Superior temporal gyrus (tissue), 1 donor: Measurements from ENCODE around the gene FSTL5.

ENCODE experiments used
- DNase-seq: peaks from one replicate; pipeline ENCODE4 v3.0.0-alpha.2; 2016; ENCODE audit errors: extremely low spot score

FSTL5 gene

DNA sequence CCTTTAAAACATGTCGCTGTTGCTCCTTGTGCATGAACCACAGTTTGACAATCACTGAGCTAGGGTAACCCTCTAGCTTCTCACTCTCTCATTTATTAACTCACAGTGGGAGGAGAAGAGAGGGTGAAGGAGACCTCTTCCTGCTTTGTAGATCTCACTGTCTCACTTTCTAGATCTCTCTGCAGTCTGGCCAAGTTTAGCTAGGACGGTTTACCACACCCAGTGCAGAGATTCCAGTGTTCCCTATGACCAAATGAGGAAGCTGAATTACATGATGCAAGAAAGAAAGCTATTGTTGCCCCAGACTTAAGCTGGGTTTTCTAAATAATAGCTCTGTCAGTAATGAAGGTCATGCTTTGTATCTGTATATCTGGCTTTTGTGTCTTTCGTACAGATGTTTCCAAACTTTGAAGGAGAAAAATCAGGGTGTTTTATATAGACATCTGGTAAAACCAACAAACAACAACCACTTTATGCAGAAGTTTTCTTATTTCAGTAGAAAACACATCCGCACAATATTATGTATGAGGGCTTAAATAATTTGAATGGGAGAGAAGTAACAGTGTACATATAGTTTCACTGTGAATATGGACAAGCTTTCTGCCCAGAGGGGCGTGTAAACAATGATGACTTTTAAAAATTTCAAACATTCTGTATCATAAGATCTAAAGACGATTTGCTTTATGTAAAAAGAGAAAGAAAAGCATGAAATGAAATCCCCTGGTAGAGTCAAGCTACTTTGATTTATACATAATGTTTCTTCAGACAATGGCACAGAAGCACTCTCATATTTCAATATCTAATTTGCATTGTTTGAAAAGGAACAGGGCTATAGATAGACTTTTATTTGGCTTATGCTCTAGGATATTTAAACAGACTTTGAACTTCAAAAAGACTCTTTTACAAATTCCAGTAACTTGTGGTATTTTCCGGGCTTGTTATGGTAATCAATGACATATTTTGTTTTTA lies 582.3 kb downstream of the FSTL5 start:
- no peak for DNase-seq

DNA sequence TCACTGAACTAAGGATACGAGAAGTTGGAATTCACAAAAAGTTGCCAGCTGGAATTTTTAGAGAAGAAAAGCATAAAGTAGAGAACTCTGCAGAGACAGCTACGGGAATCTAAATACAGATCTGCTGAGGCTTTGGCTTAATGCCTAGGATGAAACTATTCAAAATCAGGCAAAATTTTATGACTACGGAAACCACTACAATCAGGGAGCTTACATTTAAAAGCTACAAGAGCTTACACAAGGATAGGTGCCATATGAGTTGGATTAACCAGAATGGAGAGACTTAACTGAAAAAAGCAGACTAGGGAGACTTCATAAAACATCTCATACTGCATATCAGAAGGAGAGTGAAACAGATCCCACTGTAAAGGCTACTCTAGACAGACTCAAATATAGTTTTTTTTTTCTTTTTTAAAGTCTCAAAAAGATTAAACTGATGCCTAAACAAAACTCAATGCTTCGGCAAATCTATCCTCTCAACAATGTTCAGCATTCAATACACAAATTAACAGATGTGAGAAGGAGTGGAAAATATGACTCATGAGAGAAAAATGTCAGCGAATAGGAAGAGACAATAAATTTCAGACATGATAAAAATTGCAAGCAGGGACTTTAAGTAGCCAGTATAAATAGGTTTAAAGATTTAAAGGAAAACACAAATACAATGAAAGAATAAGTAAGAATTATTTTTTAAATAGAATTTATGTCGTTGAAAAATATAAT lies 586.1 kb downstream of the FSTL5 start:
- DNase-seq = no peak

DNA sequence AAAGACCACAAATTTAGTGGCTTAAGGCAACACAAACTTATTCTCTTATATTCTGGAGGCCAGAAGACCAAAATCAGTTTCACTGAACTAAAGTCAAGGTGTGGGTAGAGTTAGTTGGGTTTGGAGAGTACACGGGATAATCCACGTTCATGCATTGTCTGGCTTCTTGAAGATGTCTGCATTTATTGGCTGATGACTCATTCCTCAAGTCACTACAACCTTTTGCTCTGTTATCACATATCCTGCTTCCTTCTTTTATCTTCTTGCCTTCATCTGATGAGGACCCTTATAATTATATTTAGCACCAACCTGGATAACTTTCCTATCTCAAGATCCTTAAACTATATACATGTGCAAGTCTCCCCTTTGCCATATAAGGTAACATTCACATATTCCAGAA lies 590.0 kb downstream of the FSTL5 start:
- DNase-seq = no peak

DNA sequence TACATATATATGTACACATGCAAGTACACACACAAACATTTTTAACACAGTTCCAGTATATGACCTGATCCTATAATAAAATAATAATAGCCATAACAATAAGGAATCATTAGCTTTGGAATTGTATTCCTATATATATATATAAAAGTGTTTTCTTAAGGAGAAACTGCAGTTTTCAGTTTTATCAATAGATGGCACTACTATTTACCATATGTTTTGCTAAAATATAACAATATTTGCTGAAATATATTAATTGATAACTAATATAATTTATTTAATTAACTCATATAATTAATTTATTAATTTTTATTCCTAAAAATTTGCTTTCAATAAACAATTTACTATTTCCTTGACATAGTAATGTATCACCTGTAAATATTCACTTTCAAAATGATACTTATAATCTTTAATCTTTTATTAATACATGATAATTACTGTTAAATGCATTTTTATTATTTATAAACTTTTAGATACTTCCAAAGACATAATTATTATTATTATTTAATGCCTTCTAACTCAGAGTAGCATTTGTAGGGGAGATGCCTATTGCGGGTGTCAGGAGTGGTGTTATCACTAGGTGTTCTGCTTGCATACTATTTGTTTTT lies 599.5 kb downstream of the FSTL5 start:
- peak; percentile 46 for DNase-seq

DNA sequence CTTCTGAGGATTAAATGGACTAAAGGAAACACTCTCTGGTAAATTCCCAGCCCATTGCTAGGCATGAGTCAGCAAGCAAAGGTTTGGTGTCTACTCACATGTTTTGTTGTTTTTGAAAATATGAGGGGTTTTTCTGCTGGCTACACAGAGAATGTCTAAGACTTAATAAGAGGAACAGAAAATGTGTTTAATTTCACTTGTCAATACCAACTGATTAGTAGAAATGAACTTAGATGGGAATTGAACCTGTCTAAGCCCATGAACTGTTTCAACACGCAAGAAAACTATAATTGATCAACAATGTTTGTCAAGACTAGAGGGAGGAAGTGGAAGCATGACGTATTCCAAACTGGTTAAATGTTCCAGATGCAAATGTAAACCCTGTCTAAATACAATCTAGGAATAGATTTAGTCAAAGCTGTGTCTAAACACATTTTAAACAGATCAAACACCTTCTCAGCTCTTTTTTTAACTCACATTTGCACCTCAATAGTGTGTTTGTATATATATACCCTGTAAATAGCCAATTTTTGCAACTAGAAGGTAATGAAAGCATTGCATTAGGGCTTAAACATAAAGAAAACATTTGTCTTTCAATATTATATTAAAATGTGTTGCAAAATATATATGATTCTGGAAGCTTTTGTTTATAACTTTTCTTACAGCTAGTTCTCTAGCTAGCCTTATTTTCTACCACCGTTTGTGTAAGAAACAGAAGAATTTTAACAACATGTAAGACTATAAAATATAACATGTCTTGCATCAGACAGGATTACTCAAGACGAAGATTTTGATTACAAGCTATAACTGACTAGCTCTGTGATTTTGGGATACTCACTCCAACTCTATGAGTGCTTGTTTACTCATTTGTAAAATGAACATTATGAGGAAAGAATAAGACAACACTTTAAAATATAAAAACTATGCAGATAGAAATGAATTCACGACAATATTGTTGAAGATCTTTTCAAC lies 607.8 kb downstream of the FSTL5 start:
- no peak for DNase-seq

DNA sequence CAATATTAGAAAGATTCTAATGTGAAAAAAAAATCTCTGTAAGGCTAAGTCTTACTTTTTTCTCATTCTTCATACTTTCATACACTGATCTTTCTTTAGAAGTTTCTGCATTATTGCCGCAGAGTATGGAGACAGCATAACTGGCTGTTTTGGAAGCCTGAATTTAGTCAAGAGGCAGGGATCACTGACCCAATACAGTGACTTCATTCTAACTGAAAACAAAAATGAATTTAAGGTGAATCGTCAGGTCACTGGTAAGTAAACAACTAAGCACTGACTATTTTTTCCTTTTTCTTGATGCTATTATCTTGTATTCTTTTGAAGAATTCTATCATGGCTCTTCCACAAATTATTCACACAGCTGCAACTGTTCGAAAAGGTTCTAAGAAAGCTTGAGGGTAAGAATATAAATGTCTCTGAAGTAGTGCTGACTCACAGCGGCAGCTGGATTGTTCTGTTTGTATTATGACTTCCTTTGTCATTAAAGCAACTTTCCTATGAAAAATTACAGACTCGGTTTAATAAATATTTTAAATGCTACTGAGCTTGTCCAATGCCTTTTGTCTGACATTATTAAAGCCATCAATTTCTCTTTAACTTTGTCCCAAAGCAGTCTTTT lies 609.3 kb downstream of the FSTL5 start:
- DNase-seq = no peak

DNA sequence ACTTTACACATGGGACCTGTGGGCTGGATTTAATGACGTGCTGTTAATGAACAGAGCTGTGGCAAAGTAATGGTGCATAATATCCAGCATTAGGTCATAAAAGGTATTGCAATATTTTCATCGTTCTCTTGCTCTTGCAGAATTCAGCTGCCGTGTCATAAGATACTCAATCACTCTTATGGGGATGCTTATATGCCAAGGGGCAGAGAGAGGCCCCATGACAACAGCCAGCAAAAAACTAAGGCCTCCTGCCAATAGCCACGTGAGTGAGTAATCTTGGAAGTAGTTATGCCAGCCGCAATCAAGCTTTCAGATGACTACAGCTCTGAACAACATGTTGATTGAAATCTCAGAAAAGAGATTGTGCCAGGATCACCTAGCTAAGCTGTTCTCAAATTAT lies 616.9 kb downstream of the FSTL5 start:
- no peak for DNase-seq

DNA sequence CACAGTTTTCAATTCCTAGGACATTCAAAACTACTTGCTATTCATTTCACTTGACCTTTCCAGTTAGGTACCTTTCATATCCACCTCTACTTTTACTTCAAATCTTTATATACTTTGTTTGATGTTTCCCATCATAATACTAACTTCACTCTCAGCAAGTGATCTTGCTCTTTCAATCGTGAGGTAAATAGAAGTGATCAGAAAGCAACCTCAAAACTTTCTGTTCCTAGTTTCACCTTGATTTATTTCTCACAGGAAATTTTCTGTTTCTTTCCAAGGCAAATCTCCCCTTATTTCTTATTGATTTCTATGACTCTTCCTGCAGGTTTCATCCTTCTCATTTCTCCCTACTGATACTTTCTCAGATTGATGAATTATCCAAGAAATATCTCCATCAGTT lies 623.5 kb downstream of the FSTL5 start:
- DNase-seq = no peak

DNA sequence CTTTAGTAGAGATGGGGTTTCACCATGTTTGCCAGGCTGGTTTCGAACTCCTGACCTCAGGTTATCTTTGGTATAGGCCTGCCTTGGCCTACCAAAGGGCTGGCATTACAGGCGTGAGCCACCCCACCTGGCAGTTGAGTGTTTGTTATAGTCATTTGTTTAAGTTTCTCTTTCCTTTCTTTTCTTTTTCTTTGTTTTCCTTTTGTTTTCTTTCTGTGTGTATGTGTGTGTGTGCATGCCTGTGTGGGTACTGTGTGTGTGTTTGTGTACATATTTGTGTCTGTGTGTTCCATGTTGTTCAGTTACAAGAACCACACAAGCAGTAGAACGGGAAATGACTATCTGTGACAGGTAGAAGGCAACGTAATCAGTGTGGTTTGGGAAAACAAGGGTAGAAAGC lies 624.9 kb downstream of the FSTL5 start:
- no peak for DNase-seq

DNA sequence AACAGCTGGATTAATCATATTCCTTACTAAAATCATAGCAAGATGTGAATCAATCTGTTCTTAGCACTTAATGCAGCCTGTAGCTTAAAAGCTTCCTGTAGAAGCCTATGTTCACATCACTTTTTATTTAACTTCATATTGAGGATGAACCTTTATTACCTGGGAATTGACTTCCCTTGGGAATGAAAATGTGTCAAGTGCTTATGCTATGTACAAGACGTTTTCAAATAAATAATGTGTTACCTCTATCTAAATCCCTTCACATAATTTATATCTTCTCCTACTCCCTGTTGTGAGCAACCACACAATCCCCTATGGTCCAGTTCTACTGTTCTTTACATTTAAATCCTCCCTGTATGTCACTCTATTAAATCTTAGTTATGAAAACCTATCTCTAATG lies 633.1 kb downstream of the FSTL5 start:
- DNase-seq = no peak

DNA sequence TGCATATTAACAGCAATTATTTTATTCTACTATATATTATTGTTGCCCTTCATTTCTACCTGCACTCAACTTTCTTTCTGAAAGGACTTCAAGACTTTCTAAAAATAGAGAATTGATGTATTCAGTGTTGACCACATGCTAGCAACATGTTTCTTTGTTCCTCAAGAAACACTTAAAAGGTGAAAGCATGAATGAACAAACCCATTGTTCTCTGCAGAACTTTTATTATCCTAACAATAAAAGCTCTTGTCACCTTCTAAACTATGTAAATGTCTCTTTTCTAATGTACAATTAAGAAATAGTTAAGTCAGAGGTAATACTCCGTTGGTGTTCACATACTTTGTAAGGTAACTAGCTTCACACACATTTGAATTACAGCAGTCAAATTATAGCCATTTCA lies 638.7 kb downstream of the FSTL5 start:
- no peak for DNase-seq

DNA sequence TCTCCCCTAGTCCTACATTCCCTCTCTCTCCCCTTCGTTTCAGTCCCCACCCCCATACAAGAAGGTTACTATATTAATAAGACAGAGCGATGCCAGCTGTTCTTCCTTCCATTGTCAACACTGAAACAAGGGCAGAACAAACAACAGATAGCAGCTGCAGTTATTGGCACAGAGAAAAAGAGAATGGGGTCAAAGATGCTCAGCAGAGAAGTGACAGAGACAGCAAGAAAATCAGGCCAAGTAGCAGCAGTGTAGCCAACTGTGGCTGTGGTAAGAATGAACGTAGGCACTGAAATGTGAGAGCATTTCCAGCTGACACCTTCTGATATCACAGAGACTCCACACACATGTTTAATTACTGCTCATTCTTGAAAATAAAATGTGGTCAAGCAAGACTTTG lies 641.8 kb downstream of the FSTL5 start:
- DNase-seq = peak; percentile 53

DNA sequence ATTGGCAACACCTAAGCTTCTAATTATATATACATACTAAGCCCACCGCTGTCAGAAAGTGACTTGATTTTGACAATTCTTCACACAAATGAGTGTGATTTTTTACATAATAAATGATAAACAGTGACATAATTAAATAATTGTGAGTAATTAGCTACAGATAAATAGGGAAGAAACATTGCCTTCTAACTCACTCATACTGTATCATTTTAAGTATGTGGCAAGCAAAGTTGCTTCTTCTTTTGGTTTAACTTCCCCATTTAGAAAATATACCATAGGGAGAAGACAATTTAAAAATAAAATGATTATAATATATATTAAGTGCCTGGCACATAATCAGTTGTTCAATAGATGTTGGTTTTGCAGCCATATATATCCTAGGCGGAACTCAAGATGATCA lies 644.2 kb downstream of the FSTL5 start:
- DNase-seq = no peak

DNA sequence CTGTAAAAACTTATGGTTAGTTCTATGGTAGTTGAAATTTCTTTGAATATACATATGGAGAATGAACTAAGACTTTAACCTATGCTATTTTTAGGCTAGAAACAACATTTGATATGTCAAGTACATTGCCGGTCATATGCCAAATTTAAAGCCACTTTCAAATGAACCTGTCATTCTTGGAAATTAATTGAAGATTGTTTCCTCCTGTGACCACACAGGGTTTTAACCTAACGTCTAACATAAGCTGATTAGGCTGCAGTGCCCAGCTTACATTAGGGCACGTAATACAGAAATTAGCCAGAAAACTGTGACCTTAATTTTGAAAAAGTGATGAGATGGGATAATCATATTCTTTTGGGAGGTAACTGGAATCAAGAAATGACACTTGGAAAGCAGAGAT lies 645.9 kb downstream of the FSTL5 start:
- DNase-seq = no peak

DNA sequence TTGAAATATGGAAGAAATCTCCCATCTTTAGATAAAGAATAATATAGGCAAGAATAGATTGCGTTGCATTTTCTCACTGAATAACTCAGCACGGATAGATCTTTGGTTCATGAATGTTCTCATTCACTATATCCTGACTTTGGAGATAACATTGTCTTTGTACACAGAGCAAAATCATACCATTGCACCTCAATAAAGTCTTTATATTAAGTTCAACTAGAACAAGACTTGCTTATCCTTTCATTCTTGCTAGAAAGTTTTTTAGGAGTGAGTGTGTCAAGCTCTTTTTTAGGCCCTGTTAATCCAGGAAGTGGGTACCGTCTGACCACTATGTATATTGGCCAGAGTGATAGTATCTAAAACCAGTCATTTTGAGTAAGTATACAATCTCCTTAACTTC lies 658.7 kb downstream of the FSTL5 start:
- DNase-seq = no peak

DNA sequence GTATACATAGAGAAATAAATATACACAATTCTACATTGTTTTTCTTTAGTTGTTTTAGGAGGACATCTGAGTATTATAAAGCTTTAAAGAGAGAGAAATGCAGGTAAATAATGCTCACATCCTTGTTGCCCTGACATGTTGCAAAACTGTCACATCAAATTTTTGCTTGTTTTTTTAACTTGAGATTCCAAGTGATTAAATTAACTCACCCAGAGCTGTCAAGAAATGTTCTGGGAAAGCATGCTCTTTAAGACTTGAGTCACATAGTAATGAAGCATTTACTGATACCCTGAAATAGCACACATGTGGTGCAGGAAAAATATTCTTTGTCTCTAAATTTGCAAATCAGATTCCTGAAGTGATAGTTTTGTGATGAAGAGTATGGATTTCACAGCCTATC lies 665.6 kb downstream of the FSTL5 start:
- no peak for DNase-seq

DNA sequence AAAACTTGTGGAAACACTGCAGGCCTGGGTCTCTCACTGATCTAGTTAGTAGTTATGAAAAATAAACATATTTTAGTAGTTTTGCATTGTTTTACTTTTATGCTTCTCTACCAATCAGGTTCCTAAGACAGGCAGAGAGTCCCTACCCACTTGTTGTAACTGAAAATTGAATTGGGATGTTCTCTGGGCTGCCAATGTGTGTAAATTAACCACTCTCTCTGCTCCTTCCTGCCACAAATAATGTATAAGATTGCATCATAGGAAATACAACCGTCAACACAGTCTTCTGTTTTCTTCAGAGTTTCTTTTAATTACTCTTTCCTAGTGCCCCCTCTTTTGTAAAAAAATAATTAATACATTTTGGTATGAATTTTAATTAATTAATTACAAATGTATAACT lies 677.3 kb downstream of the FSTL5 start:
- no peak for DNase-seq

DNA sequence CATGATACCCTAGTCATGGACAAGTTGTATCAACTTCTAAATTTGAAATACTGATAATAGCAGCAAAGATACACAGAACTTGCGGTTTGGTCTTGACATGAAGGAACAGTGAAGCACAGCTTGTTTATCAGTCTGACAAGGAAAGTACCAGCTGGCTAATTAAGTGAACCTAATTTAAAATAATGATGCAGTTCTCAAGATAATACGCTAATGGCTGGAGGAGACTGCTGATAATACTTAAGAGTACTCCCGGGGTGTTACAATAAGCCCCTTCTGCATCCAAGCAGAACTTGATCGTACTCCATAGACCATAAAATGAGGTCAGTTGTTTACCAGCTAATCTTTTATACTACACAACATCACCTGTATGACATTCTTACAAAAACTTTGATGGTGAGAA lies 697.5 kb downstream of the FSTL5 start:
- DNase-seq = no peak

DNA sequence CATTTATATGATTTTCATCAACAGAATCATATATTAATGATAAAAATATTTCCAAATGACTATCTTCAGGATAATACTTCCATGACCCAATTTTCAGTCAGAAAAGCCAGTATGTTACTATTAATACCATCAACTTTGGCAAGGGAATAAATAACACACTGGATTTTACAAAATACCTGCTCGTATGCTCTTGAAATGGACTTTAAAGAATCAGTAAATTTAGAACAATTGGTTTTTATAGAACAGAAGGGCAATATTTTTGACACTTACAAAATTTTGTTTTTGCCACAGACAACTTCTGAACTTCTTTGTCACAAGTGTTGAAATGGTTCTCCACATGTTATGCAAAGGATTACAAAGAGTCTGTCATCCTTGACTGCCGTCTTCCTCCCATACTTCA lies 700.4 kb downstream of the FSTL5 start:
- no peak for DNase-seq

DNA sequence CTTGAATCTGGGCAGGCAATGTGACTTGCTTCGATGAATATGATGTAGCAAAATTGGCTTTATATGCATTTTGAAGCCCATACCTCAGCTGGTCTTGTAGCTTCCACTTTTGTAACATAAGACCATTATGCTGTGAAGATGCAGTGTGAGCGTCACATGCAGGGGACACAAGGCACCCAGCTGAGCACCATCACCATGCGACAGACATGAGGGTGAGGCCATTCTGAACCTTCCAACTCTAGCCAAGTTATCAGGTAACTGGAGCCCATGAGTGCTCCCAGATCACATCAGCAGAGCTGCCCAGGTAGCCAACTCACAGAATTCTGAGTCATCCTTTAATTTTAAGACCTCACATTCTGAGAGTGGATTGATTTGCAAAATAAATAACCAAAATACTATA lies 705.9 kb downstream of the FSTL5 start:
- no peak for DNase-seq

DNA sequence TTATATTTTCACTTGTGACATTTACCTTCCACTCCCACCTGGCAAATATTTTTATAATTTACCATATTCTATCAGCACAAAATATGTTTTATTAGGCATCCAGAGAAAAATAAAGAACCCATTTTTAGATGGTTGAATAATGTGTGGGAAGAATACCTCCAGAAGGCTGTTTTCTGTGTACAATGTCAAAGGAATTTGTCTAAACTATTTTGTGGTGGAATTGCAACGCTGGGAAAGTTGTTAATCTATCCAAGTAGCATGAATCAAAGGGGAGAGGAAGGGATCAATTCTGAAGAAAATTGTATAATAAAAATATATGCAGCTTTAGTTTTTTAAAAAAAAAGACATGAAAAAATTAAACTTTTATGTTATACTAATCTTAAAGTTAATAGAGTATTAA lies 706.5 kb downstream of the FSTL5 start:
- DNase-seq = no peak
